Stimulated activated CD4-positive, alpha-beta T cell treated with anti-CD3 and anti-CD28 coated beads, Interleukin-12 subunit alpha, Interleukin-12 subunit beta, amount 100 ng/mL, for 48 hours (primary cell): ENCODE data around the gene FOXR1.
"Not testable (repeated sequence)": the region's sequence is repeated elsewhere in the genome, so short reads cannot be mapped to it uniquely, and the experiment has no call there.

Experiments
- DNase-seq, 3 donors: peaks; one replicate each; pipeline ENCODE4 v3.0.0-alpha.2; 2020; ENCODE audit warnings: low read depth in 2 of 3, low spot score in 1 of 3

The FOXR1 gene

DNA sequence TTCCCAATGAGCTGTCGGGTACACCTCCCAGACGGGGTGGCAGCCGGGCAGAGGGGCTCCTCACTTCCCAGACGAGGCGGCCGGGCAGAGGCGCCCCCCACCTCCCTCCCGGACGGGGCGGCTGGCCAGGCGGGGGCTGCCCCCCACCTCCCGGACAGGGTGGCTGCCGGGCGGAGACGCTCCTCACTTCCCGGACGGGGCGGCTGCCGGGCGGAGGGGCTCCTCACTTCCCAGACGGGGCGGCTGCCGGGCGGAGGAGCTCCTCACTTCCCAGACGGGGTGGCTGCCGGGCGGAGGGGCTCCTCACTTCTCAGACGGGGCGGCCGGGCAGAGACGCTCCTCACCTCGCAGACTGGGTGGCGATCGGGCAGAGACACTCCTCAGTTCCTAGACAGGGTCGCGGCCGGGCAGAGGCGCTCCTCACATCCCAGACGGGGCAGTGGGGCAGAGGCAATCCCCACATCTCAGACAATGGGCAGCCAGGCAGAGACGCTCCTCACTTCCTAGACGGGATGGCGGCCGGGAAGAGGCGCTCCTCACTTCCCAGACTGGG, 20.0 kb downstream of the FOXR1 start:
- not testable (repeated sequence) for DNase-seq

DNA sequence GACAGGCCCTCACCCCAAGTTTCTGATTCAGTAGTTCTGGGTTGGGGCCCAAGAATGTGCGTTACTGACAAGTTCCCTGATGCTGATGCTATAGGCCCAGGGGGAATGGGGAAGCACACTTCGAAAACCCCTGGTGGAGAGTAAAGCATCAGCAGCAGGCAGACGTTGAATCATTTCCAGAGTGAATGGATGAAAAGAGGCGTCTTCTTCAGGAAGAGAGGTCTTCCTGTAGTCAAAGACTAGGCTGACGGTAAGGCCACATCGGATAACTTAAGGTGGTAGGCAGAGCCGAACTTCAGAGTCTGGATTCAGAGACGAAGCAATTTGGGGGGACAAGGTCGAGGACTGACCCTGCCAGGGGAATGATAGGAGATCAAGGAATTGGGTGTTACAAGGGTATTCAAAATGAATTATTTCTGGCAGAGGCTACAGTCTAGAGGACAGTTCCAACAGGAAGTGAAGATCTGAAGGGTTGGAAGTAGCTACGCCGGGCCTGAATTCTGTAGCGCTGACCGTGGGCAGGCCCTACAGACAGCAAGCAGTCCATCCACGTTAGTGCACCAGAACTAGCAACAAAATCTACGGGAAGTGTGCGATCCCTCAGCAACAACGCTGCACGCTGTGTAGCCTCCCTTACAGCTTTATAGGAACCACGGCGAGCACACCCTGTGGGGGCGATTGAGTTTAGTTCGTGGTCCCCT, 25.5 kb downstream of the FOXR1 start:
- peak in 2 of 3 donors; percentile 32 to 35 for DNase-seq

DNA sequence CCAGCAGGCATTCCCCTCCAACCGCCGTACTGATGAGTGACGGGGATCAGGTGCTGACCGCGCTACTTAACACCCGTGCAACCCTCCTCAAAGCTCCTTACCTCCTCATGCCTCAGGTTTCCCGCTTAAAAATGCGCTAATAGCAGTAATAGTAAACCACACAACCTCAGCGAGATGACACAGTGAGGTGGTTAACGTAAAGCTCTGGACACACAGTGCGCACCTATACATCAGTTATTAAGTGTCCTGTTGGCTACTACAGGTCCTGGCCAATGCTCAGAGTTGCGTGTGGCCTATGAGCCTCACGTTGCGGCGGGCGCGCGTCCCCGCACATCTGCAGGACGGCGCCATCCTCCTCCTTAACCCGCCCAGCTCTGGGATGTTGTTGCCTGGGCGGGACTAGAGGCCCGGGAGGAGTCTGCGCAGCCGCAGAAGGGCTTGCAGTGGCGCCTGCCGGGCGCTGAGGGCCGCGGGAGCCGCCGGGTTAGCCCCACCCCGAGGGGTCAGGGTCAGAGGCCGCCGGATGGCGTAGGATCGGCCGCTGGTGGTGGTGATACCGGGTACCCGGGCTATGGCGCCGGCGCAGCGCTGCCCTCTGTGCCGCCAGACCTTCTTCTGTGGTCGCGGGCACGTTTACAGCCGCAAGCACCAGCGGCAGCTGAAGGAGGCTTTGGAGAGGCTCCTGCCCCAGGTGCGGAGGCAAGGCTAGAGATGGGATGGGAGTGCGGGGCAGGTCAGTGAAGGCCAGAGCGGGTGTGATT, 26.2 kb downstream of the FOXR1 start, which contains the start of gene CENATAC:
Gene CENATAC (plus strand): TSS at position 512 of the 761 bp plus-strand sequence. CDS start 60 bp downstream, at position 572.
- peak; percentile 94 to 95 (median 94) for DNase-seq

DNA sequence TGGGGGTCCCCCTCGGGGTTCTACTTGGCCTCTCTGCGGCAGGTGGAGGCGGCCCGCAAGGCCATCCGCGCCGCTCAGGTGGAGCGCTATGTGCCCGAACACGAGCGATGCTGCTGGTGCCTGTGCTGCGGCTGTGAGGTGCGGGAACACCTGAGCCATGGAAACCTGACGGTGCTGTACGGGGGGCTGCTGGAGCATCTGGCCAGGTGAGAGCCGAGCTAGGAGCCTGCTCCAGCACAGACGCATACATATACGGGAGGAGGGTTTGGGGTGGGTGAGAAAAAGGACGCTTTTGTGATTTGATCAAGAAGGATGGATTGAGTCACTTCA, 26.8 kb downstream of the FOXR1 start:
- no peak for DNase-seq

DNA sequence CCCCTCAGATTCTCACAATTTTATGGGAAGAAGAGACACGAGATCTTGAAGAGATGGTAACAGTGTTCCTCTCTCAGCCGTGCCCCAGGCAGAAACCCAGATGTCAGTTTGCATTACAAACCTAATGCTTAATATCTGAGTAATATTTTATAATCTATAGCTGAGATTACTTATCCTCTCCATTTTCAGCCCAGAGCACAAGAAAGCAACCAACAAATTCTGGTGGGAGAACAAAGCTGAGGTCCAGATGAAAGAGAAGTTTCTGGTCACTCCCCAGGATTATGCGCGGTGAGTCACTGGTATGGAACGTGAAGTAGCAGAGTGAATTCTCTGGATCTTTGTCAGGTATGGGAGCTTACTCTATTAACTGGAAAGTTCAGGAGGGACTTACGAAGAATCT, 27.3 kb downstream of the FOXR1 start:
- DNase-seq, result no peak

DNA sequence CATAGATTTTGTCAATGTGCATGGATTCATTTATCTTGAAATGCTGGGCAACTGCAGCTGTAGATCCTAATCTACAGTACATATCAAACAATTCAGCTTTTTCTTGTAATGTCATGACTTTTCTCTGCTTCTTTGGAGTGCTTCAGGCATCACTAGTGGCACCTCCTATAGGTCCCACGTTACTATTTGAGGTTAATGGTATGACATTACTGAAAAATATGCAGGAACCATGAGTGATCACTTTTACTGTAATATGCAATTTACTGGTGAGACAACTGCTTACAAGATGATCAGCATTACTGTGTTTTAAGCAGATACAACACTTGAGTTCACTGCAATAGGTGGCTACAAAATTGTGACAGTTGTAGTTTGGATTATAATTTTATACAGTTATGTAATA, 29.3 kb downstream of the FOXR1 start:
- no peak for DNase-seq

DNA sequence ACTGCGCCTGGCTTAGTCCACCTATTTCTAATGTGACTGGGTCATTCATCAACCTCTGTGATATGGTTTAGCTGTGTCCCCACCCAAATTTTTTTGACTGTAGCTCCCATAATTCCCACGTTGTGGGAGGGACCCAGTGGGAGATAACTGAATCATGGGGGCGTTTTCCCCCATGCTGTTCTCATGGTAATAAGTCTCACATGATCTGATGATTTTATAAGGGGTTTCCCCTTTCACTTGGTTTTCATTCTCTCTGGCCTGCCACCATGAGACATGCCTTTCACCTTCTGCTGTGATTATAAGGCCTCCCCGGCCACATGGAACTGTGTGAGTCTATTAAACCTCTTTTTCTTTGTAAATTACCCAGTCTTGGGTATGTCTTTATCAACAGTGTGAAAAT, 35.1 kb downstream of the FOXR1 start:
- DNase-seq, result no peak

DNA sequence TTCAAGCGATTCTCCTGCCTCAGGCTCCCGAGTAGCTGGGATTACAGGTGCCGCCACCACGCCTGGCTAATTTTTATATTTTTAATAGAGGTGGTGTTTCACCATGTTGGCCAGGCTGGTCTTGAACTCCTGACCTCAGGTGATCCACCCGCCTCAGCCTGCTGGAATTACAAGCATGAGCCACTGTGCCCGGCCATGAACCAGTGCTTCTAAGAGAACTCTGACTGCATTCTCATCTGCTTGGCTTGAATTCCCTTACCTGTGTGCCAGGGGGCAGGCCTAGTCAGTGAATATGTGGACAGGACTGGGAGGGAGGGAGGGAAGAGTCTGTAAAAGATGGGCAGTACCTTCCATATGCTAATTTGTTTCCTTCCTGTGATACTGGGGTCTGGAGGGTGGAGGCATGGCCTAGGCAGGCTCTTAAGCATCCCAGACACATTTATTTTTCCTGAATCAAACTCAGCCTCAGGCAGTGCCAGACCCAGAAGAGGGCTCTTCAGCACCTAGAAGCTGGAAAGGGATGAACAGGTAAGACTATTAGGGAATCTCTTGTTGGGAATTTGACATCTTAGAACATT, 40.0 kb downstream of the FOXR1 start:
- DNase-seq, result no peak

DNA sequence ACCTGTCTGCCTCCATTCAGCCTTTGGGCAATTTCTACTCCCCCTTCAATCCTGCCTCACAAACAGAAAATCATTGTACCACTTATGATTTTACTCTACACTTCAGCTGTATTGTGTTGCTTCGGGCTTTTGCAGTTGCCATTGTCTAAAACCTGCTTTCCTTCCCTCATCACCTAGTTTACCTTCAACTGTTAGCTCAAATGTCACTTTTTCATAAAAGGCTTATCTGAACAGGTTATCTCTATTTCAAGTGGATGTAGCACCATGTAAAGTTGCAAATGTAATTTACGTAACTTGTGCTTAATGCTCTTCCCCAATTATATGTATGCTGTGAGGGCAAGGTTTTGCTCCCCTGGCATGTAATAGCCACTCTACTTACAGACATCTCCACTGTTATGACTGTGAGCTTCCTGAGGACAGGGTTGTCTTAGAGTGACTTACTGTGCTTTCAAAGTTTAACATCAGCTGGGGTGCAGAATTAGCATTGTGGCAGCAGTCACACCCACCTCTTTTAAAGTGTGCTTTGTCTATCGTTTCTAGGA, 41.1 kb downstream of the FOXR1 start:
- DNase-seq, result no peak

DNA sequence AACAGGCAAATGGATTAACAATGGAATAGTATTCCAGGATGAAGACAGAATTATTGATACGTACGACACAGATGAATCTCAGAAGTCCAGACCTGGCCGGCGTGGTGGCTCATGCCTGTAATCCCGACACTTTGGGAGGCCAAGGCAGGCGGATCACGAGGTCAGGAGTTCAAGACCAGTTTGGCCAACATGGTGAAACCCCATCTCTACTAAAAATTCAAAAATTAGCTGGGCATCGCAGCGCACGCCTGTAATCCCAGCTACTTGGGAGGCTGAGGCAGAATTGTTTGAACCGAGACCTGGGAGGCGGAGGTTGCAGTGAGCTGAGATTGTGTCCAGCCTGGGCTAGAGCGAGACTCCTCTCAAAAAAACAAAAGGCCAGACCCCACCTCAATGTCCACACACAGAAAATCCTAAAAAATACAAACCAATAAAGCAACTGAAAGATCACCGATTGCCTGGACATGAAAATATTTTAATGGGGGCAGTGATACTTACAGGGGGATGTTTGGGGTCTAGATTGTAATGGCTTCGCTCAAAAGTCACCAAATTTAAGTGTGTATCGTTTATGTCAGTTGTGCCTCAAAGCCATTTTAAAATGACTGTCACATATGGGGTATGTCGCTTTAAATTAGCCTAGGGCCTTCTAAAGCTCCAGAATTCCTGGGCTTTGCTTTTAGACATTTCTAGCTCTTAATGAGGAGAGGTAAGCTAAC, 42.8 kb downstream of the FOXR1 start:
- DNase-seq, result no peak

DNA sequence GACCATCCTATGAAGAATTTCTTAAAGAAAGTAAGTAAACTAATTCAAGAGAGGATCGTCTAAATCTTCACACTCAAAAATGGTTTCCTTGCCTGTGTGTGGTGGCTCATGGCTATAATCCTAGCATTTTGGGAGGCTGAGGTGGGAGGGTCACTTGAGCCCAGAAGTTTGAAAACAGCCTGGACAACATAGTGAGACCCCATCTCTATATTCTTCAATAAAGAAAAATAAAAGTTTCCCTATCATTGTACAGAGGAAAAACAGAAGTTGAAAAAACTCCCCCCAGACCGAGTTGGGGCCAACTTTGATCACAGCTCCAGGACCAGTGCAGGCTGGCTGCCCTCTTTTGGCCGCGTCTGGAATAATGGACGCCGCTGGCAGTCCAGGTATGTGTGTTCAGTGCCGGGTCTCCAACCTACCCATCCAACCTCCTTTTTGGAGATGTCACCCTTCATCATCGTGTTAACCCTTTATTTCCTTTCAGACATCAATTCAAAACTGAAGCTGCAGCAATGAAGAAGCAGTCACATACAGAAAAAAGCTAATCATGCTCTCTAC, 43.6 kb downstream of the FOXR1 start:
- DNase-seq, result no peak

DNA sequence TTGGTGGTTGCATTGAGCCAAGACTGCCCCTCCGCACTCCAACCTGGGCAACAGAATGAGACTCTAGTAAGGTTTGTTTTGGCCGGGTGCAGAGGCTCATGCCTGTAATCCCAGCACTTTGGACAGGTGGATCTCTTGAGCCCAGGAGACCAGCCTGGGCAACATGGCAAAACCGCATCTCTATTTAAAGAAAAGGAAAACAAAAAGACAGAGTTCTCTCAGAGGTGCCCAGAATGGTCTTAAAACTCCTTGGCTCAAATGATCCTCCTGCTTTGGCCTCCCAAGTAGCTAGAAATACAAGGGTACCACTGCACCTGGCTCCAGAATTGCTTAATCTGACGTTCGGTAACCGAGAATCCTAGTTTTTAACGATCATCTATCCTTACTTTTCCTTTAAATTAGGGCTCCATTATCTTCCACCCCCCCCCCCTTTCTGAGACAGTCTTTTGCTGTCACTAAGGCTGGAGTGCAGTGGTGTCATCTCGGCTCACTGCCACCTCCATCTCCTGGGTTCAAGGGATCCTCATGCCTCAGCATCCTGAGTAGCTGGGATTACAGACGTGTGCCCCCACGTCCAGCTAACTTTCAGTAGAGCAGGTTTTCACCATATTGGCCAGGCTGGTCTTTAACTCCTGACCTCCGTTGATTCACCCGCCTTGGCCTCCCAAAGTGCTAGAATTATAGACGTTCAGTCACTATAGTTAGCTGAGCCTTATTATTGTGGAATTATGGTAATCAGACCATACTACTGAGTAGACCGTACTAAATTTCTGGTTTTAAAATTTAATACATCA, 44.9 kb downstream of the FOXR1 start:
- DNase-seq, result no peak

DNA sequence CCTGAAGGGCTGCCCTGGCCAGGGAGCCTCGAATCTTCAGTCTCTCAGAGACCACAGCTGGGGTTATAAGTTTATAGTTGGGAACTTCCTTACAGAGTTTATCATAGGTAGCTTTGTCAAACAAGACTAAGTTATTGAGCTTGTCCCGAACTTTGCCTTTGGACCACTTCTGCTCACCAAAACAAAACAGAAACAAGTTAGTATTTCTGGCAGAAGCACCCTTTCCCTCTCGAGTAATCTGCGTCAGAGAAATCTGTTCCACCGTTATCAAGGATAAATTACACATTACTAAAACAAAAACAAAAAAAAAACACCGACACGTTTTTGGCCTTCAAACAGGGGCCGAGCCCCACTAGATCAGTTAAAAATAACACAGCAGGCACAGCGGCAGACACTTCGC, 45.8 kb downstream of the FOXR1 start:
- DNase-seq, result not testable (repeated sequence)

DNA sequence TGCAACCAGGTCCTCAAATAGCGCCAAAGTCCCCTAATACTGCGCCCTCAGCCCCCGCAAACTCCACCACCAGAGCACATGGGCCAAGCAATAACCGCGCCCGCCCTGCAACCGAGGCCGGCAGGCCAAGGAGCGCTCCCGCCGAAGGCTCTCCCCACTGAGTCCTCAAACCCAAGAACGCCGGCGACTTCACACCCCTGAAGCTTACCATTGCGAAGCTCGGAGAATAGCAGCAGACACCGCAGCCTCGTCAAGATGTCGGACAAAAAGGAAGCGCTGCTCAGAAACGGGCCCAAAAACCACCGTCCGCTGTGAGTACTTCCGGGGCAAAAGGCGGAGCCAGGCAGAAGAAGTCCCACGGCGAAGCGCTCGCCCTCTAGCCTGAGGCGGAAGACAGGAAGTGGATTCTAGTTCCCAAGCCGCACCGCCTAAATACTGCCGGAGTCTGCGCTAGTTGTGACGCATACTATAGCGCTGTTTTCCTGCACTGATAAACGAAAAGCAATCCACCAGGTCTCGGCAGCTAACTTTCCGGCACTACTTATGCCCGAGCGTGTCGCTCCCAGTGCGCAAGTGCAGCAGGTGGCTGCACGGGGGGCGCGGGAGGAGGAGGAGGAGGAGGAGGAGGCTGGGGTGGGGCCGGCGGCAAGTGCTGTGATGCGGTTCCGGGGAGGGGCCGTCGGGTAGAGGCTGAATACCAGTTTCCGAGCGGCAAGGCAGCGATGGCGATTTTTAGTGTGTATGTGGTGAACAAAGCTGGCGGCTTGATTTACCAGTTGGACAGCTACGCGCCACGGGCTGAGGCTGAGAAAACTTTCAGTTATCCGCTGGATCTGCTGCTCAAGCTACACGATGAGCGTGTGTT, 46.7 kb downstream of the FOXR1 start, which contains the start of the genes RPS25 and TRAPPC4:
Gene RPS25 (minus strand): TSS at position 270 of the 865 bp plus-strand sequence. CDS start 59 bp downstream, at position 211.
Gene TRAPPC4 (plus strand): TSS at position 693 of the 865 bp plus-strand sequence. CDS start 30 bp downstream, at position 723.
- DNase-seq, result peak; percentile 85 to 92 (median 92)

DNA sequence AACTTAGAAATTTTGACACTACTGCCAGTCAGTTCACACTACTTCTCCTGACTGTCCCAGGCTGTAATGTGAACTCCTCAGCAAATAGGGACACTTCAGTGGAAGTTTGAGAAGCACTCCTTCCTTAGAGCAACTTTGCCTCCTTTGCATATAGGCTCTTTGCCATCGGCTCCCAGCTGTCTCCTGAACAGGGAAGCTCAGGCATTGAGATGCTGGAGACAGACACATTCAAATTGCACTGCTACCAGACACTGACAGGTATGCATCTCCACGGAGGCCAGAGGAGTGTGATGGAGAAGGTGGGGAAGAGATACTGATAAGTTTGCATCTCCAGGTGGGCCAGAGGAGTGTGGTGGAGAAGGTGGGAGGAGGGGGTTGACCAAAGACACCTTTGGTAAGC, 48.4 kb downstream of the FOXR1 start:
- DNase-seq, result no peak

DNA sequence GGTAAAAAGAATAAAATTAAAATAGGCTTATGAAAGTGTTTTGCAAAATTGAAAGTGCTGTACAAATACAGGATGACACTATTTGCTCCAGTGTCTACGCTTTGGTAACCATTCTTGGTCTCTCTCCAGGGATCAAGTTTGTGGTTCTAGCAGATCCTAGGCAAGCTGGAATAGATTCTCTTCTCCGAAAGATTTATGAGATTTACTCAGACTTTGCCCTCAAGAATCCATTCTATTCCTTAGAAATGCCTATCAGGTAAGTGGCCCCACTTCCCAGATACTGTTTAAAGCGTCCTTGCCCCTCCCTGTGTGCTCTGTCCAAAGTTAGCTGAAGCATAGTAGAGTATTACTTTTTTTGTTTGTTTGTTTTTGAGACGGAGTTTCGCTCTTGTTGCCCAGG, 50.1 kb downstream of the FOXR1 start:
- no peak for DNase-seq

DNA sequence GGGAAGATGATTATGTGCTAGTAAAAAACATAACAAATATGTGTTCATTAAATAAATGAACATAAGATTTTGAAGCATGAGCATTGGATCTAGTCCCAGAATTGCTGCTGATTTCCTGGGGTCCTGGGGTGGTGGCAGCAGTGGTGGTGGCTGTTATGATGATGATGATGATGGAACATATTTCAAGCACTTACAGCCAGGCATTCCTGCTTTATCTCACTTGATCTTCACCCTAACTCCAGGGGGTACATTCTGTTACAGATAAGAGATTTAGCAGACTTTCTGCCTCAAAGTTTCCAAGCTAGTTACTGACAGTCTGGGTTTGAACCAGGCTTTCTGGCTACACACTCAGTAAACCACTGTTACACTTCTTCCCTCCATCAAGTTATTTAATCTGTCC, 52.2 kb downstream of the FOXR1 start:
- no peak for DNase-seq

DNA sequence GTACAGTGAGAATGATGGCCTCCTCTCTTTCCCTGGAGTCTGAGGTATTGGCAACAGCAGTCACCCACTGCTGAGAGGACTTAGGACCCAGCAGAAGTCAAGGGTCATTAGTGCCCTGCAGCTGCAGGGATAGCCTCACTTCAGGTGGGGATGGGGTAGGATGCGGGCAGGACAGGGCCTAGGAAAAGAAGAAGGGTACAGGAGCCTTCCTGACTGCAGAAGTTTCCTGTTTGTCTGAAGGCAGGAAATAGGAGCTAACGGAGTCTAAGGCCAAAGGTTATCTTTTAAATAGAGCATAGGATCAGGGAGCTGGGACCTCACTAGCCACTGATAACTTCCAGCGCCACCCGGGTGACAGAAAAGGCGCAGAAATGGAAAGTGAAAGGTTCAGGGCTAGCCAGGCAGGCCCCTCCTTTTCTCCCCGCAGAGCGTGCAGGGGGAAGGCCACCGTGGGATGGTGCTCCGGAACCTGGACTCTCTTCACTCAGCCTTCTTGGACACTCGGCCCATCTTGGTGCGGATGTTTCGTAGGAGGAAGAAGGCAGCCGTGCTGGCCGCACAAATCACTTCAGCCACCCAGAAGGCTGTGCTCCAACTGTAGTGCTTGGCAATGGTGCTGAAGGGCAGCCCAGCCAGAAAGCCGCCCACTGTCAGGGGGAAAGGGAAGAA, 53.0 kb downstream of the FOXR1 start:
- no peak for DNase-seq
